ENCODE measurements around the gene ERICH4.

ERICH4 gene

DNA sequence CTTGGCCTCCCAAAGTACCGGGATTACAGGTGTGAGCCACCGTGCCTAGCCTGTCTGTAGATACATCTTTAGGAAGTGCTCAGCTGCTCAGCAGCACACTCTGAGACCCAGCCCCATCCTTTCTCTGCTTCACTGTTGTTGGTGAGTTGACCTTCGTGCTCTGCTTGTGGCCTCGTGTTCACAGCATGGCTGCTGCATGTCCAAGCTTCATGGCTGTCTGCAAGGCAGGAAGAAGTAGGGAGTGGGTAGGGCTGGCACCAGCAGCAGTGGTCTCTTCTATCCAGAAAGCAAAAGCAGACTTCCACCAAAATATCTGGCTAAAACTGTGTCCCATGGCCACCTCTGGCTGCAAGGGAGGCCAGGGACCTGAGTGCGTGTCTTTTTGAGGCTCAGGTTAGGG lies 30.0 kb upstream of the ERICH4 start:
- no peak for DNase-seq
- in situ Hi-C loops (cut with MboI; ENCODE audit: low pct_unique_long_range_greater_than_20kb, low sequenced_read_pairs): no loop called here

DNA sequence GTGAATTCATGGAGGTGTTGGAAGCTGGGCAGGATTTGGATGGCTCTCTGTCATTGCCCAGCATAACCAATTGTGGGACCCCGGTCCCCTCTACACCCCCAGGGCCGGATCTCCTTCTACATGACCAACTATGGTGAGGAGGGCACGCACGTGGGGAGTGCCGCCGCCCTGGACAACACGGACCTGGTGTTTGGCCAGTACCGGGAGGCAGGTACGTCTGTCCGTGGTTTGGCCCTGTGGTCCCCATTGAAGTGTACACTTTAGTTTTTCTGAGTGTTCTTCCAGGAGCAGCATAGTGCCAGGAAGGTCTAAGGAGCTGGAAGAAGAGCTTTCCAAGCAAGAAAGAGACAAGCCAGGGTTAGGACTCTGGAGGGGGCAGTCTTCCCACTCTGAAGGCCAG lies 29.0 kb upstream of the ERICH4 start:
- no peak for DNase-seq
- in situ Hi-C loops (cut with MboI; ENCODE audit: low pct_unique_long_range_greater_than_20kb, low sequenced_read_pairs): no loop called here

DNA sequence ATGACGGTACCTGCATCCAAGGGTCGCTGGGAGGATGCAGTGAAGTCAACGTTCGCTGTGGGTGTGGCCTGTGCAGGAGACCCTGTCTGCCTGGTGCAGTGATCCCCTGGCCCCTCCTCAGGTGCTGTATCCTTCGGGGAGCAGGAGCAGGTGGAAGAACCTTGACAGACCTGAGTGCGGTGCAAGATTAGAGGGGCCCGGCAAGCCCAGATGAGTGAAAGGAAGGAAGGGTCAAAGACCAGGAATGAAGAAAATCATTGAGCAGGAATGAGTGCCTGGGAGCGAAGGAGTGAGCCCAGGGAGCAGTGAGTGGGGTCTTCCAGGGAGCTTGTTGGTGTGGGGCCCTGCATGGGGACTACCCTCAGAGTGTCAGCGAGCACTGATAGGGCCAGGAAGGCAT lies 28.5 kb upstream of the ERICH4 start:
- DNase-seq: no peak
- in situ Hi-C loops (cut with MboI; ENCODE audit: low pct_unique_long_range_greater_than_20kb, low sequenced_read_pairs): no loop called here

DNA sequence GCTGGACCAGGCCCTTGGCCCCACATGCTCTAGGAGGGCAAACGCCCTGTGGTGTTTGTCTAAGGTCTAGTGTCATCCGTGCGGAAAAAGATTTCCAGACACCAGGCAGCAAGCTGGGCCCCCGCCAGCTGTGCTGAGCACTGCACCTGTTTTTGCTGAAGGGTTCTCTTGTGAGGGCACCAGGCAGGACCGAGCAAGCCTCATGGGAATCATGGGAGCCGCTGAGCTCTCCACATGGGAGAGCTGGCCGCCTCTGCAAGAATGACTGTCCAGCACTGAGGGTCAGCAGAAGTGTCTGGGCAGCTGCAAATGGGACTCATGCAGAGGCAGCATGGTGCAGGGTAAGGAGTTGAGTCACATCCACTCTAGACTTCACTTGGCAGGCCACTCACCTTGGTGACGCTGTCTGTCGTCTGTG lies 27.8 kb upstream of the ERICH4 start:
- no peak for DNase-seq
- in situ Hi-C loops (cut with MboI; ENCODE audit: low pct_unique_long_range_greater_than_20kb, low sequenced_read_pairs): no loop called here

DNA sequence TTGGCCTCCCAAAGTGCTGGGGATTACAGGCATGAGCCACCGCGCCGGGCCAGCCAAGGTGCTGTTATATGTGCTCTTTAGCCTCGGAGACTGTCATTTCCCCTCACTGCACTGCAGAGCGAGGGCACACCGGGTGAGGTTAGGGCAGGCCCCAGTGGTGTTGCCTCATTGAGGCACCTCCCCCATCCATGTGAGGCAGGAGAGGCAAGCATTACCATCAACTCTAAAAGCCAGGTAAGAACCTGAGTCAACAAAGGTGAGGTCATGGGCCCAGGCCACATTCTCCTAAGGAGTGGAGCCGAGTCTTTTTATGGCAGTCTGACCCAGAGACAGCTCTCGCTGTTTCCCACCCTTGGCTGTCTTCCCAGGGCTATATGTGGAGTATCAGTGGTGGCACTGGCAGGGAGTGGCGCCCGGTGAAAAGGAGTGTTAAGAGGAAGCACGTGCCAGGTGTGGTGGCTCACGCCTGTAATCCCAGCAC lies 26.7 kb upstream of the ERICH4 start:
- no peak for DNase-seq
- in situ Hi-C loops (cut with MboI; ENCODE audit: low pct_unique_long_range_greater_than_20kb, low sequenced_read_pairs): no loop called here

DNA sequence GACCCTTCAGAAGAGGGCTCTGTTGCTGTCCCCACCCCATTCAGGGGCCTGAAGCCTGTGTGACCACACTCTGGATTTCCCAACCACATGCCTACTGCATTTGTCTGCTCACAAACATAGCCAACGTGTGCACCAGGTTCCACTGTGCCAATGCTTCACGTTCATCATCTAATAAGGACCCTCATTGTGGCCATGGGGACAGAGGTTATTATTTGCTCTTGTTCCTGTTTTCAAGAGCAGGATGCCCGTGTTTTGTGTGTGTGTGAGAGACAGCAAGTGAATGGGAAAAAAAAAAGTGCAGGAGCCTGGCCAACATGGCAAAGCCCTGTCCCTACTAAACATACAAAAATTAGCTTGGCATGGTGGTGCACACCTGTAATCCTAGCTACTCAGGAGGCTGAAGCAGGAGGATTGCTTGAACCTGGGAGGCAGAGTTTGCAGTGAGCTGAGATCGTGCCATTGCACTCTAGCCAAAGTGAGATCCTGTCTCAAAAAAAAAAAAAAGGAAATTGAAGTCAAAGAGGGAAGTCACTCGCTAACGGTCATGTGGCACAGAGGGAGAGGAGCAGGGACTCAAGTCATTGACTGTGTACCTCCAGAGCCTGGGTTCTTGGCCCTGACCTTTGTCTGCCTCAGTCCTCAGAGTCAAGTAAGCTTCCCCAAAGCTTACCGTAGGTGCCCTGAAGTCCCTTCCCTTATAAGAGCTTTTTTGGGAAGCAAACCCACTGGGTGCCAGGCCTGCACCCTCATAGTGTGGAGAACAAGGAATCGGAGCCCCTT lies 22.7 kb upstream of the ERICH4 start:
- peak; percentile 86 for DNase-seq
- in situ Hi-C loops (cut with MboI; ENCODE audit: low pct_unique_long_range_greater_than_20kb, low sequenced_read_pairs): no loop called here

DNA sequence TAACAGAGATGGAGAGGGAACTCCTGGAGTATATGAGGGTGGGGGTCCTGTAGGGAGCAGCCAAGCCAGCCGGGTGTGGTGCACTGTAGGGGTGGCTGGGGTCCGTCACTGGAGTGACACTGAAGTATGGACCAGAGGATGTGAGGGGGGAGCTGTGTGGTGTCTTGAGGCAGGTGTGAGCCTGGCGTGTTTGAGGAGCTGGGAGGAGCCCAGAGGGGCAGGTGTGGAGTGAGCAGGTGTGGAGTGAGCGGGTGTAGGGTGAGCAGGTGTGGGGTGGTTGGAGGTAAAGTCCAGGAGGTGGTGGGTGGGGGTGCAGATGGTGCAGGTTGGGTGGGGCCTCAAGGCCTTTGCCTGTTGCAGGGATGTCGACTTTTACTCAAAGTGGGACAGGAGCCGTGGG lies 21.6 kb upstream of the ERICH4 start:
- in situ Hi-C loops (cut with MboI; ENCODE audit: low pct_unique_long_range_greater_than_20kb, low sequenced_read_pairs): no loop called here
- DNase-seq: no peak

DNA sequence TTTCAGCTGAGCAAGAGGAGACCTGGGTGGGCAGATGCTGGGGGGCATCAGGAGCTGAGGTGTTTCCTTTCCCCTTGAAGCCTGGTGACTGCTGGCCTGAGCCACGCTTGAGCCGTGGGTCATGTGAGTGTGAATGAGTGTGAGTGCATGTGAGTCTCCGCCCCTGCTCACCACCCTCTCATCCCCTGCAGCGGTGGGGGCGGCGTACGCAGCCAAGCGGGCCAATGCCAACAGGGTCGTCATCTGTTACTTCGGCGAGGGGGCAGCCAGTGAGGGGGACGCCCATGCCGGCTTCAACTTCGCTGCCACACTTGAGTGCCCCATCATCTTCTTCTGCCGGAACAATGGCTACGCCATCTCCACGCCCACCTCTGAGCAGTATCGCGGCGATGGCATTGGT lies 21.0 kb upstream of the ERICH4 start:
- DNase-seq: no peak
- in situ Hi-C loops (cut with MboI; ENCODE audit: low pct_unique_long_range_greater_than_20kb, low sequenced_read_pairs): no loop called here

DNA sequence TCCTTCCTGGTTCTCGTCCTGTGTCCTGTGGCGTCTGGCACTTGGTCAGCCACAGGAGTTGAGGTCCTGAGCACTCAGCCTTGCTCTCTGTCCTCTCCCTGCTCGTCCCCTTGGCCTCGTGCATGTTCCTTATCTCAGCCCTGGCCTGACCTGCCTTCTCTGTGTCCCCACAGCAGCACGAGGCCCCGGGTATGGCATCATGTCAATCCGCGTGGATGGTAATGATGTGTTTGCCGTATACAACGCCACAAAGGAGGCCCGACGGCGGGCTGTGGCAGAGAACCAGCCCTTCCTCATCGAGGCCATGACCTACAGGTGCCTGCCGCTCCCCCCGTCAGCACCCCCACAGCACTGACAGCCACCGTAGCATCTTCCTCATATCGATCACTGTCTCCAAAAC lies 20.5 kb upstream of the ERICH4 start:
- no peak for DNase-seq
- in situ Hi-C loops (cut with MboI; ENCODE audit: low pct_unique_long_range_greater_than_20kb, low sequenced_read_pairs): no loop called here

DNA sequence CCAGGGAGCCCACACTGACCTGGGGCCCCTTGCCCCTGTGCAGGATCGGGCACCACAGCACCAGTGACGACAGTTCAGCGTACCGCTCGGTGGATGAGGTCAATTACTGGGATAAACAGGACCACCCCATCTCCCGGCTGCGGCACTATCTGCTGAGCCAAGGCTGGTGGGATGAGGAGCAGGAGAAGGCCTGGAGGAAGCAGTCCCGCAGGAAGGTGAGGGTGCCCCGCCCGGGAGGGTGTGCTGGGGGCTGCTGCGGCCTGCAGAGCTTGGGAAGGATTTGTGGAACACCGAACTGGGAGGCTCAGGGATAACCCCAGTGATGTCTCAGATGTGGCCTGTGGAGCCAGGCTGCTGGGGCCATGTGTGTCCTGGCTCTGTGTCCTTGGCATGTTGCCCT lies 20.0 kb upstream of the ERICH4 start:
- DNase-seq: no peak
- in situ Hi-C loops (cut with MboI; ENCODE audit: low pct_unique_long_range_greater_than_20kb, low sequenced_read_pairs): no loop called here

DNA sequence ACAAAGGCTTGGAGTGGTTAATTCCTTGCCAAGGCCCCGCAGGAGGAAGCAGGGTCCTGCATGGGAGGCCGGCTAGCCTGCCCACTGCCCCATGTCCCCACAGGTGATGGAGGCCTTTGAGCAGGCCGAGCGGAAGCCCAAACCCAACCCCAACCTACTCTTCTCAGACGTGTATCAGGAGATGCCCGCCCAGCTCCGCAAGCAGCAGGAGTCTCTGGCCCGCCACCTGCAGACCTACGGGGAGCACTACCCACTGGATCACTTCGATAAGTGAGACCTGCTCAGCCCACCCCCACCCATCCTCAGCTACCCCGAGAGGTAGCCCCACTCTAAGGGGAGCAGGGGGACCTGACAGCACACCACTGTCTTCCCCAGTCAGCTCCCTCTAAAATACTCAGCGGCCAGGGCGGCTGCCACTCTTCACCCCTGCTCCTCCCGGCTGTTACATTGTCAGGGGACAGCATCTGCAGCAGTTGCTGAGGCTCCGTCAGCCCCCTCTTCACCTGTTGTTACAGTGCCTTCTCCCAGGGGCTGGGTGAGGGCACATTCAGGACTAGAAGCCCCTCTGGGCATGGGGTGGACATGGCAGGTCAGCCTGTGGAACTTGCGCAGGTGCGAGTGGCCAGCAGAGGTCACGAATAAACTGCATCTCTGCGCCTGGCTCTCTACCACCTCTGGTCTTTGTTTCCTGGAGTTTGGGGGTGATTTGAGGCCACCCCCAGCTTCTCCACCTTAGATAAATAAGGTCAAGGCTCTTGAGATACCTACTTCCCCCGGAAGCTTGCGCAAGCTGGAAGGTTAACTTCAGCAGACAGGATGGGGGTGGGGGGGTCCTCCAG lies 18.4 kb upstream of the ERICH4 start:
- in situ Hi-C loops (cut with MboI; ENCODE audit: low pct_unique_long_range_greater_than_20kb, low sequenced_read_pairs): no loop called here
- DNase-seq: peak; percentile 45

DNA sequence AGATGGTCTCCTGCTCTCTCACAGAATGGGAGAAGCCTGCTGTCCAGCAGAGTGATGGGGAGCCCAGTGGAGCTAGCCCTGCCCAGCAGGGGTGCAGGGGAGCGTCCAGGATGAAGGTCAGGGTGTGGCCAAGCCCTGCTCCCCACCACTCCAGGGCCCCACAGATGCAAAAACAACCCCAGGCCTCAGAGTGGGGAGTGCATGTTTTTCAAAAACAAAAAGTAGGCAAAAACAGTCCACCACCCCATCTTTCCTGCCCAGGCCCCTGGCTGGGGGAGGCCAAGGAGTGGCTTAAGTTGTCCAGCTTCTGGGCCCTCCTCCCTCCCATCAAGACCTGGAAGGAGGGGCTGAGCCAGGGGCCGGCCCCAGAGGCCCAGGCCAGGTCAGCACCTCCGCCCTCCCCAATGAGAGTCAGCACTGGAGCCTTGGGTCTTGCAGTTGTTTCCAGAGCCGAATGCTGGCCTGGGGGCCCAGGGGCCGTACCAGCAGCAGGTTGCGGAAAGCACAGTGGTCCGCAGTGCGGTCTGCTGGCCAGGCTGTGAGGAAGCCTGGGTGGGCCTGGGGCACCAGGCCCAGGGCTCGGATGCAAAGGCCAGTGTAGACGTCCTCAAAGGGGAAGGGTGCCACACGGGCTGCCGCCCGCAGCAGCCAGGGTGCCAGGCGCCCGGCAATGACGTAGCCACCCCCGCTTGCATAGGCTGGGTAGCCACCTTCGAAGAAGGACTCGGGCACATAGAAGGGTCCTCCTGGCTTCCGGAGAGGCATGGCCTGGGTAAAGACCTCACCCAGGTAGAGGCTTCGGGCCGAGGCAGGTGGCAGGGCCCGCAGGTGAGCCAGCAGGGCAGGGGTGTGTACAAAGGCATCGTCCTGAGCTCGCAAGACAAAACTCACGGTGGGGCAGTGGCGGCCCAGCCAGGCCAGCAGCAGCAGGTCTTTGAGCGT lies 17.5 kb upstream of the ERICH4 start:
- in situ Hi-C loops (cut with MboI; ENCODE audit: low pct_unique_long_range_greater_than_20kb, low sequenced_read_pairs): no loop called here
- DNase-seq: no peak

DNA sequence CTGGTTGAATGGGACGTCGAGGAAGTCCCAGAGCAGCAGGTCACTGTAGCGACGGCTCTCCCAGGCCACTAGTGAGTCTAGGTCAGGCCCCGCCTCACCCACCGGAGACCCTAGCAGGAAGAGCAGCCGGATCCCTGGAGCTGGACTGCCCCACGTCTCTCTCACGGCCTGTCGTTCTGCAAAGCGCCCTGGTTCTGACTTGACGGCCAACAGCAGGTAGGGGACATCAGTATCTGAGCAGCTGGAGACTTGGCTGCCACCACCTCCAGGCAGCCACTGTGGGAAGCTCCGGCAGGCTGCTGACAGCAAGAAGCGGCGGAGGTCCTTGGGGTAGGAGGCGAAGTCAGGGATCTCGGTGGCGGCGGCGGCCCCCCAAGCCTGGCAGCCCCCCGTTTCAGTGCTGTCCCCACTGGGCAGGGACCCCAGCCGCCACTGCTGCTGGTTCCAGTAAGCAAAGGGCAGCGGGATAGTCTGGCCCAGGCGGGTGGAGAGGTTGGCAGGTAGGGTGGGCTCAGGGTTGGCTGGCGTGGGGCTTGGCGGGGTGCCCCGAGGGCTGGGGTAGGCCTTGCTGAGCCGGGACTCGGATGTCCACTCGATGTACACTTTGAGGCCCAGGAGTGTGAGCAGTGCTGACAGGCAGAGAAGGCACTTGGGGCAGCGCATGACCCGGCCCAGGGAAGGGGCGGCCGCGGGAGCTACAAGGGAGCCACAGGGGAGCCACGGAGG lies 16.7 kb upstream of the ERICH4 start:
- in situ Hi-C loops (cut with MboI; ENCODE audit: low pct_unique_long_range_greater_than_20kb, low sequenced_read_pairs): no loop called here
- no peak for DNase-seq

DNA sequence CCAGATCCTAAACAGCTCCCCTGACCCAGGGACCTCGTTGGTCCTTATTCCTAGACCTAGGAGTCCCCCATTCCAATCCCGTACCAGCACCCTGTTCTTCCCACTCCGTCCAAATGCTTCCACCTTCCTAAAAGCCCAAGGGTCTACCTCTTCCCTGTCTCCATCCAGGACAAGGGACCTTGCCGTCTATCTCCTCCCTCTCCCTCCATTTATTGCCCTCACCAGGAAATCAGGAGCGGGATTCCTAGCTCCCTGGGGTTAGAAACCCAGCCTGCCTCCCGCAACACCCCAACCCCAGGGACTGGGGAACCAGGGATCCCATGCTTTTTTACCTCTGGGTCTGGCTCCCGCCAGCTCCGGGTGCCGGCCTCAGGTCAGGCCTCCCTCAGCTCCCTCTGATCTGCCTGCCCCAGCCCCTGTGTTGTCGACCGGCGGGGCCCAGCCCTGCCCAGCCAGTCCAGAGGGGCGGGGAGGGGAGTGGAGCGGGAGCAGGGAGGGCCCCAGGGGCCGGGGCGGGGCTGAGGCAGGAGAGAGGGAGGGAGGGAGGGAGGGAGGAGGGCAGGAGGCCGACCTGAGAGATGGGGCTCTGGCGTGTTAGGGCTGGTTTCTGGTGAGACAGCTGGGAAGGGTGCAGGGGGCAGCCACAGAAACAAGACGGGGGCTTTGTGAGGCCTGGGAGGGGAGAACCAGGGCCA lies 15.9 kb upstream of the ERICH4 start, which contains the start of gene B3GNT8:
Gene B3GNT8 (minus strand): TSS at position 423 of the 695 bp plus-strand sequence. CDS start 596 bp downstream, outside the sequence.
- DNase-seq: peak; percentile 63
- in situ Hi-C loops (cut with MboI; ENCODE audit: low pct_unique_long_range_greater_than_20kb, low sequenced_read_pairs): no loop called here

DNA sequence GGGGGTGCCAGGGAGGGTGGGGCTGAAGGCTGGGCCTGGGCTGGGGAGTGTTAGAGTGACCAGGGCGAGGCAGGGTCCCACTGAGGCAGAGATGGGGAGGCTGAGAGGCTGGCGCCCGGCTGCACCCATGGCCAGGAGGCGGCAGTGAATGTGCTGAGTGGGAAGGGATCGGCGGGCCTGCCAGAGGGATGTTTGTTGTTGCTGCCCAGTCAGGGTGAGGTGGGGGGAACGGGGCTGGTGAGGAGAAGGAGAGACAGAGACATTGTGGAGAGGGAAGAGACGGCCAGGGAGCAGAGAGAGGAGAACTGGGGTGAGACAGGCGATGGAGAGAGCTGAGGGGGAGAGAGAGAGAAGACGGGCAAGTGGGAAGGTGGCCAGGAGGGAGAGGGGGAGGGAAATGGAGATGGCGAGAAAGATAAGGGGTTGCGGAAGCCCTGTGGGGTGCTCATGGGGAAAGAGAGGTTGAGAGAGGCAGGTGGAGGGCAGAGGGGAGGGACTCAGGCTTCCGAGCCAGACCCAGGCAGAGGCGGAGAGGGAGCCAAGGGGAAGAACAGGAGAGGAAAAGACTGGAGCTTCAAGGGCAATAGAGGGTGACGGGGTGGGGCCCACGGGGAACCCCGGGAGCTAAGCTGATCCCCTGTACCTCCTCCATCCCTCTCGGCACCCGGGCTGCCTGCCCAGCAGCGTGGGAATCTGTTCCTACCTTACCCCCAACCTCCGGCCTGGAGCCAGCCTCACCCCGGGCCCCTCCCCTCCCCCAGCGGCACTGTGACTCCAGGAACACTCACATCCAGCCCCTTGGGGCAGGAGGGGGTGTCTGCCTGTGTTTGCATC lies 15.1 kb upstream of the ERICH4 start:
- DNase-seq: peak; percentile 91
- in situ Hi-C loops (cut with MboI; ENCODE audit: low pct_unique_long_range_greater_than_20kb, low sequenced_read_pairs): no loop called here

DNA sequence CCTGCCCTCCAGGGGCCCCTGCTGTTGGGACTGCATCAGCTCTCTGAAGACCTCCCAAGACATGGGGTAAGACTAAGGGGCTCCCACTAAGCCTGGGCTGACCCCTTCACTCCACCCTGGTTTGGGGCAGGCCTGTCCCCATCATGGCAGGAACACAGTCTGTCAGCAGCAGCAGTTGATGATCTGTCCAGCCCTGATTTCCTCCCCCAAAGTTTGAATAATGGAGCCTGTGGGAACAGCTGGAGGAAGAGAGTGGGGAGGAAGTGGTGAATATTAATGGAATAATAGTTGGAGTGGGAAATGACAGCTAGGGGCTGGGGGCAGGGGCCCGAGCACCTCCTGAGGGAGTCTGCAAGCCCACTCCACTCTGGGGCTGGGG lies 14.5 kb upstream of the ERICH4 start:
- in situ Hi-C loops (cut with MboI; ENCODE audit: low pct_unique_long_range_greater_than_20kb, low sequenced_read_pairs): no loop called here

DNA sequence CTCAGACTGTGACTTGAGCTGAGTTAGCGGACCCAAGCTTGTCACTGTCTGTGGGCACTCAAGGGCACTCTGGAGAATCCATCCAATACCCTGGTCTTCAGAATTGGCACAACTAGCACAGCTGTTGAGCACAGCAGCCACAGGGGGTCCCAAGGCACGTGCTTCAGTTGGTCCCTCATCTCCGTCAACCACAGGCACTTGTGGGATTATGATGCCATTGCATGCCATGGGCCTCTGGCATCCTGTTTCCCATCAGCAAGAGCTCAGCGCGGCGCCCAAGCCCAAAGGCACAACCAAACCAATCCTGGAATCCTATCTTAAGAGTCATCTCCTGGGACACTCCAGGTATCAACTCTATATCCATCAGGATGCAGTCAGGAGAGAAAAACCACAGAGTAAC lies 12.0 kb upstream of the ERICH4 start:
- DNase-seq: no peak
- in situ Hi-C loops (cut with MboI; ENCODE audit: low pct_unique_long_range_greater_than_20kb, low sequenced_read_pairs): no loop called here

More for the DNA sequence above, 14.5 kb upstream of the ERICH4 start:
- DNase-seq: no peak
